GM23338 (cell line): Measurements from ENCODE around the gene SAMD4A. TPM values are rescaled to one million over a fixed set of nuclear protein-coding genes. Genes with fewer than 3 reads are reported as not detected.
A peak's percentile ranks its signal among the peaks of the same experiment; 100 is the strongest.

ENCODE experiments used
- ATAC-seq: fragments of 200-7000 bp; cut with Tn5 transposase; 3 replicates; pipeline ENCODE4 v1.9.1; 2020
- DNase-seq: peaks from one replicate; pipeline ENCODE4 v3.0.0-alpha.2; 2015; ENCODE audit warnings: low spot score
- H2AFZ ChIP-seq: fragments of 200-600 bp; sonication (generic); 2 replicates; pipeline ENCODE4 v1.8.0; 2016; ENCODE audit warnings: antibody characterized with exemption, mild to moderate bottlenecking, moderate library complexity
- H3F3A ChIP-seq: fragments of 200-600 bp; sonication (generic); replicated peaks from 2 replicates; pipeline ENCODE4 v1.8.0; 2017; ENCODE audit warnings: antibody characterized with exemption, mixed run types, low read depth
- H3K27ac ChIP-seq: fragments of 200-600 bp; sonication (generic); 2 replicates; pipeline ENCODE4 v1.6.1; 2016; ENCODE audit warnings: low read depth
- H3K27me3 ChIP-seq: fragments of 200-600 bp; sonication (generic); 2 replicates; pipeline ENCODE4 v1.8.0; 2016; ENCODE audit warnings: mild to moderate bottlenecking, mixed run types, moderate library complexity; ENCODE audit not compliant: insufficient read depth
- H3K36me3 ChIP-seq: fragments of 200-600 bp; sonication (generic); 2 replicates; pipeline ENCODE4 v1.8.0; 2016; ENCODE audit warnings: mild to moderate bottlenecking; ENCODE audit not compliant: insufficient read depth
- H3K4me1 ChIP-seq: fragments of 200-600 bp; sonication (generic); 2 replicates; pipeline ENCODE4 v1.8.0; 2016; ENCODE audit warnings: mild to moderate bottlenecking, moderate library complexity; ENCODE audit not compliant: insufficient read depth
- H3K4me2 ChIP-seq: fragments of 200-600 bp; sonication (generic); 2 replicates; pipeline ENCODE4 v1.7.1; 2017; ENCODE audit warnings: mixed run types
- H3K4me3 ChIP-seq: fragments of 200-600 bp; sonication (generic); 2 replicates; pipeline ENCODE4 v1.6.1; 2016; ENCODE audit warnings: mixed run types
- H3K79me2 ChIP-seq: fragments of 200-600 bp; sonication (generic); replicated peaks from 2 replicates; pipeline ENCODE4 v1.8.0; 2017; ENCODE audit warnings: mild to moderate bottlenecking; ENCODE audit not compliant: insufficient read depth
- H3K9me2 ChIP-seq: fragments of 200-600 bp; sonication (generic); 2 replicates; pipeline ENCODE4 v1.8.0; 2017; ENCODE audit not compliant: insufficient read depth
- H4K20me1 ChIP-seq: fragments of 200-600 bp; sonication (generic); replicated peaks from 2 replicates; pipeline ENCODE4 v1.8.0; 2017; ENCODE audit warnings: mild to moderate bottlenecking; ENCODE audit not compliant: insufficient read depth
- H3K27ac Mint-ChIP-seq: 2 replicates; pipeline ENCODE4 v1.8.0; 2020; ENCODE audit warnings: inconsistent platforms, mild to moderate bottlenecking, moderate library complexity, mixed read lengths
- H3K27me3 Mint-ChIP-seq: 3 replicates; pipeline ENCODE4 v1.8.0; 2022; ENCODE audit warnings: low read depth, mild to moderate bottlenecking, moderate library complexity, mixed read lengths, inconsistent platforms; ENCODE audit not compliant: insufficient read depth, poor library complexity
- H3K36me3 Mint-ChIP-seq: 3 replicates; pipeline ENCODE4 v1.8.0; 2021; ENCODE audit warnings: low read depth, mild to moderate bottlenecking, inconsistent platforms, moderate library complexity, mixed read lengths
- H3K4me1 Mint-ChIP-seq: 3 replicates; pipeline ENCODE4 v1.8.0; 2020; ENCODE audit warnings: mild to moderate bottlenecking, inconsistent platforms, mixed read lengths
- H3K4me3 Mint-ChIP-seq: 3 replicates; pipeline ENCODE4 v1.8.0; 2021; ENCODE audit warnings: moderate library complexity, mild to moderate bottlenecking, inconsistent platforms, mixed read lengths
- H3K9me3 Mint-ChIP-seq: 3 replicates; pipeline ENCODE4 v1.8.0; 2020; ENCODE audit warnings: moderate library complexity, mild to moderate bottlenecking, inconsistent platforms, mixed read lengths
- CREB1 ChIP-seq: fragments of 250-450 bp; sonication (Bioruptor Pico); IDR thresholded peaks from 2 replicates; pipeline ENCODE4 v1.5.0; 2020; ENCODE audit warnings: low read depth, mild to moderate bottlenecking, moderate library complexity
- CTCF ChIP-seq, 2 experiments: fragments of 200-600 bp in 1 of 2; sonication (generic) in 1 of 2; conservative IDR thresholded peaks; 2 replicates each; pipeline versions ENCODE4 v1.5.1 to v1.6.1; 2016 to 2017; ENCODE audit warnings: antibody characterized with exemption in 2 of 2, low read depth in 2 of 2, mild to moderate bottlenecking in 2 of 2, moderate library complexity in 1 of 2
- ETS1 ChIP-seq: IDR thresholded peaks from 2 replicates; pipeline ENCODE4 v1.6.1; 2016; ENCODE audit warnings: antibody characterized with exemption
- EZH2 ChIP-seq: fragments of 200-600 bp; sonication (generic); IDR thresholded peaks from one replicate; pipeline ENCODE4 v1.8.0; 2017; ENCODE audit warnings: antibody characterized with exemption, mild to moderate bottlenecking, low read depth; ENCODE audit not compliant: unreplicated experiment
- EZH2phosphoT487 ChIP-seq: fragments of 200-600 bp; sonication (generic); IDR thresholded peaks from one replicate; pipeline ENCODE4 v1.8.1; 2018; ENCODE audit warnings: antibody characterized with exemption; ENCODE audit not compliant: unreplicated experiment
- JUNB ChIP-seq: IDR thresholded peaks from one replicate; pipeline ENCODE4 v1.6.1; 2016; ENCODE audit warnings: antibody characterized with exemption; ENCODE audit not compliant: unreplicated experiment
- POLR2AphosphoS5 ChIP-seq: IDR thresholded peaks from 2 replicates; pipeline ENCODE4 v1.6.1; 2016; ENCODE audit warnings: antibody characterized with exemption, low read depth
- STAT1 ChIP-seq: IDR thresholded peaks from one replicate; pipeline ENCODE4 v1.6.1; 2016; ENCODE audit warnings: antibody characterized with exemption; ENCODE audit not compliant: unreplicated experiment
- ZNF114 ChIP-seq: fragments of 250-450 bp; sonication (Bioruptor Pico); IDR thresholded peaks from 2 replicates; pipeline ENCODE4 v1.5.0; 2020; ENCODE audit warnings: mild to moderate bottlenecking, moderate library complexity
- ZNF331 ChIP-seq: fragments of 250-450 bp; sonication (Bioruptor Pico); IDR thresholded peaks from 2 replicates; pipeline ENCODE4 v1.5.0; 2020; ENCODE audit warnings: low read depth, mild to moderate bottlenecking, moderate library complexity
- ZNF462 ChIP-seq: fragments of 250-450 bp; sonication (Bioruptor Pico); IDR thresholded peaks from 2 replicates; pipeline ENCODE4 v1.5.0; 2020; ENCODE audit warnings: mild to moderate bottlenecking, moderate library complexity
- polyA plus RNA-seq: library from polyadenylated mRNA; unstranded; fragments of >200 nt; fragmentation: Nextera tagmentation; extraction: Ambion mirVana; gene quantifications from 2 replicates; pipeline ENCODE4 v1.2.1, GENCODE V29; 2016
- total RNA-seq: library from RNA; depleted of rRNA; stranded (reverse); fragments of >200 nt; shearing (Covaris generic); gene quantifications from 2 replicates; pipeline ENCODE4 v1.2.3, GENCODE V29; 2014

The SAMD4A gene
- total and polyA plus RNA-seq, 2 experiments from 2014 or later = 1.6 to 6.9 TPM

DNA sequence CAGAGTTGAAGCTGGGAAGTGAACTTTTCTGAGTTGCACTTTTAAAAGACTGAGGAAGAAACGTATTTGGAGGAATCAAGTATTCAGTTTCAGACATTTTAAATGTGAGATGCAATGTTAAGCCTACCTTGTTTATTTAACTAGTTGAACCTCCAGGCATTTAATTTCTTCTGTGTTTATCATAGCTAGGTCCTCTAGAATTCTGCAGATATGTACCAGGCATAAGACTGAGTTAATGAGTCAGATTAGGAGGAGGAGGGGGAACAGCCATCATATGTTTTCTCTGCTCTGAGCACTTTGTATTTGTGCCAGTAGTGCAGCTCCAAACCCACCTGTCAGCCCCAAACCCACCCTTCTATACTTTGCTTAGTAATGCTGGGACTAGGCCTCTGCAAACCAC, 16.4 kb upstream of the SAMD4A start (continued):
- no peak for TF ChIP-seq CTCF (conservative IDR thresholded peaks at IDR 0.05; ENCODE audit: low read depth in 2 of 2)
- no peak for TF ChIP-seq ZNF114 (CRISPR knock-in tag)
- no peak for TF ChIP-seq EZH2phosphoT487
- no peak for TF ChIP-seq ETS1
- TF ChIP-seq CREB1 (CRISPR knock-in tag) = no peak

DNA sequence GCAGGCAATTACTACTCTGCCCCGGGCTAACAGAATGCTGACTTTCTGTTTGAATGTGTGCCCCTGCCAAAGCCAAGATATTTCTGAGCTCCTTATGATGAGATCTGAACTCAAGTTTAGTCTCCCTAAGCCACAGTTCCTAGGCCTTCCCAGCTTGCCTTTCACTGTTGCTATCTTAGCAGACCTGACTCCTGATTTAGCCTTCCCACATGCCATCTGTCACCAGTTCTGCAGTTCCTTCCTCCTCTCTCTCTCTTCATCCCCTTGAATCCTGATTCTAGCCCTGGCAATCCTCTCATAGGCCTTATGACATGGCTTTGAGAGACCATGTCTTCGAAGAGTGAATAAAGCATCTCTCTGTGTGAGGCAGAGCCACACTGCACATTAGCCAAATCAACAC, 12.5 kb upstream of the SAMD4A start:
- no peaks in the 10 kb centered on the region for H3K36me3 Mint-ChIP-seq
- H3K36me3 ChIP-seq = no peaks in the 10 kb centered on the region
- H3K79me2 ChIP-seq = no peaks in the 10 kb centered on the region
- H2AFZ ChIP-seq = no peak overlapping the region
- no peak overlapping the region for H3K27ac ChIP-seq
- no peak overlapping the region for H3K4me2 ChIP-seq
- peaks cover 2% of the 10 kb centered on the region for H3K27me3 Mint-ChIP-seq
- no peaks in the 10 kb centered on the region for H3K9me3 Mint-ChIP-seq
- peaks cover 10% of the 10 kb centered on the region for H3K4me1 ChIP-seq
- no peaks in the 10 kb centered on the region for H3K9me2 ChIP-seq
- peaks cover 24% of the 10 kb centered on the region for H3K4me1 Mint-ChIP-seq
- H3K27ac Mint-ChIP-seq = 0 out of 2 replicates have a peak overlapping the region, but pooled peaks have one; percentile 61
- ATAC-seq (no peak), DNase-seq (no peak)
- no peaks in the 10 kb centered on the region for H3K27me3 ChIP-seq
- H3K4me3 Mint-ChIP-seq = no peak overlapping the region
- H4K20me1 ChIP-seq = no peaks in the 10 kb centered on the region
- H3F3A ChIP-seq = no peaks in the 10 kb centered on the region
- H3K4me3 ChIP-seq = no peak overlapping the region
- no peak for TF ChIP-seq ETS1
- TF ChIP-seq CREB1 (CRISPR knock-in tag) = no peak
- TF ChIP-seq EZH2 = no peak
- no peak for TF ChIP-seq EZH2phosphoT487
- TF ChIP-seq ZNF331 (CRISPR knock-in tag) = no peak
- TF ChIP-seq JUNB = no peak
- TF ChIP-seq ZNF114 (CRISPR knock-in tag) = no peak
- TF ChIP-seq STAT1 = no peak
- TF ChIP-seq POLR2AphosphoS5 = no peak
- no peak for TF ChIP-seq ZNF462
